Heart right ventricle (tissue), 16 donors: ENCODE data around the gene PSMB2. TPM values are rescaled to one million over a fixed set of nuclear protein-coding genes. Genes with fewer than 3 reads are reported as not detected.

ENCODE experiments used
- ATAC-seq, 8 donors: fragments of 200-7000 bp; cut with Tn5 transposase; one replicate each; pipeline ENCODE4 v1.9.1; 2020; ENCODE audit warnings: mild to moderate bottlenecking in 8 of 8, moderate library complexity in 8 of 8, moderate number of reproducible peaks in 1 of 8
- DNase-seq, 2 donors: peaks; one replicate each; pipeline ENCODE4 v3.0.0-alpha.2; 2020
- H3K27ac ChIP-seq, 10 donors: fragments of 200-600 bp; sonication (generic) in 2 of 10; one replicate each; pipeline versions ENCODE4 v1.5.0 to v1.8.0; 2020 to 2022; ENCODE audit warnings: mild to moderate bottlenecking in 3 of 10
- H3K27me3 ChIP-seq, 7 donors: fragments of 200-600 bp; one replicate each; pipeline ENCODE4 v1.8.0; 2021 to 2022; ENCODE audit warnings: mild to moderate bottlenecking in 2 of 7
- H3K36me3 ChIP-seq, 9 donors: fragments of 200-600 bp; sonication (generic) in 1 of 9; one replicate each; pipeline versions ENCODE4 v1.5.0 to v1.8.0; 2020 to 2022; ENCODE audit warnings: mild to moderate bottlenecking in 2 of 9
- H3K4me1 ChIP-seq, 9 donors: fragments of 200-600 bp; sonication (generic) in 1 of 9; one replicate each; pipeline versions ENCODE4 v1.5.0 to v1.8.0; 2020 to 2022; ENCODE audit warnings: mild to moderate bottlenecking in 4 of 9
- H3K4me3 ChIP-seq, 10 donors: fragments of 200-600 bp; sonication (generic) in 2 of 10; one replicate each; pipeline versions ENCODE4 v1.5.0 to v1.8.0; 2020 to 2022; ENCODE audit warnings: mild to moderate bottlenecking in 7 of 10, moderate library complexity in 2 of 10
- H3K9me3 ChIP-seq, 11 donors: fragments of 200-600 bp in 10 of 11; sonication (generic) in 2 of 11; one replicate each; pipeline versions ENCODE4 v1.5.0 to v1.8.0; 2013 to 2022; ENCODE audit warnings: mild to moderate bottlenecking in 2 of 11, control low read depth in 1 of 11, moderate library complexity in 1 of 11
- WGBS, 2 donors: extraction: QIAGEN DNeasy Blood & Tissue Kit; methylation state at CpG; one replicate each; pipeline ENCODE4 v1.1.7; 2013; ENCODE audit warnings: inconsistent platforms in 1 of 2; 5-methylcytosine and 5-hydroxymethylcytosine counted together
- intact Hi-C, 10 donors: fragments of 100-400 bp; cut with DNase I; formaldehyde crosslinking; loops; one replicate each; pipeline versions ENCODE4 v1.11.1 to v1.14.2; 2022
- polyA plus RNA-seq, 2 donors: library from polyadenylated mRNA; stranded (reverse); fragments of 200-250 nt; gene quantifications; one replicate each; pipeline ENCODE4 v1.2.3, GENCODE V29; 2013
- total RNA-seq, 10 donors: library from RNA; stranded (reverse); fragmentation: NEBNext Ultra II Directional in 3 of 10; extraction: Animal tissue kit (Norgen Biotek cat#: 25700) in 3 of 10; gene quantifications; one replicate each; pipeline versions ENCODE4 v1.2.1 to v1.2.4, GENCODE V29; 2021 to 2023
- TF ChIP-seq, protein P1 (sequence below), 9 donors: fragments of 200-600 bp; sonication (generic) in 2 of 9; IDR thresholded peaks; one replicate each; pipeline versions ENCODE4 v1.5.0 to v1.8.0; 2021 to 2022; ENCODE audit warnings: antibody characterized with exemption in 9 of 9, mild to moderate bottlenecking in 5 of 9, moderate library complexity in 1 of 9
- donor health status: Arrhythmogenic right ventricular cardiomyopathy.
- donor health status: ischemic (EF 13 %, LVEDD 7.1; RV severe dilation, severe dysfunction).
- donor health status: healthy with polysubstance abuse.
- donor health status: DM: no; HTN: yes; CAD: no.
- donor health status: DM: no; HTN: no; CAD: no.
- donor health status: ischemic (EF 25% LVEDD 6.9; RV normal size, moderate dysfunction).
- donor health status: ischemic (EF 25% LVEDD 5.7; RV mildly dilated, moderate dysfunction).
- donor health status: healthy.
- donor health status: DM: yes; HTN: yes; CAD: no.
- donor health status: Ischemic cardiomyopathy.
- donor health status: ischemic (EF 35%, LVEDD 5.7; RV mildly dilated, moderate dysfunction).
- donor health status: nonischemic (EF 11% LVEDD 7.7; RV severe dilation, severe dysfunction).
- donor health status: DM: yes; HTN: yes; CAD: no.
- donor health status: PGD.
- donor health status: ischemic (EF 29% LVEDD 5.4; RV normal size, mild dysfunction).
- donor health status: nonischemic (EF 23%, LVEDD 6.1; RV moderate dilation, normal function).

Gene PSMB2
- total and polyA plus RNA-seq, 12 donors: 34.1 to 55.0 (median 39.1) TPM

DNA sequence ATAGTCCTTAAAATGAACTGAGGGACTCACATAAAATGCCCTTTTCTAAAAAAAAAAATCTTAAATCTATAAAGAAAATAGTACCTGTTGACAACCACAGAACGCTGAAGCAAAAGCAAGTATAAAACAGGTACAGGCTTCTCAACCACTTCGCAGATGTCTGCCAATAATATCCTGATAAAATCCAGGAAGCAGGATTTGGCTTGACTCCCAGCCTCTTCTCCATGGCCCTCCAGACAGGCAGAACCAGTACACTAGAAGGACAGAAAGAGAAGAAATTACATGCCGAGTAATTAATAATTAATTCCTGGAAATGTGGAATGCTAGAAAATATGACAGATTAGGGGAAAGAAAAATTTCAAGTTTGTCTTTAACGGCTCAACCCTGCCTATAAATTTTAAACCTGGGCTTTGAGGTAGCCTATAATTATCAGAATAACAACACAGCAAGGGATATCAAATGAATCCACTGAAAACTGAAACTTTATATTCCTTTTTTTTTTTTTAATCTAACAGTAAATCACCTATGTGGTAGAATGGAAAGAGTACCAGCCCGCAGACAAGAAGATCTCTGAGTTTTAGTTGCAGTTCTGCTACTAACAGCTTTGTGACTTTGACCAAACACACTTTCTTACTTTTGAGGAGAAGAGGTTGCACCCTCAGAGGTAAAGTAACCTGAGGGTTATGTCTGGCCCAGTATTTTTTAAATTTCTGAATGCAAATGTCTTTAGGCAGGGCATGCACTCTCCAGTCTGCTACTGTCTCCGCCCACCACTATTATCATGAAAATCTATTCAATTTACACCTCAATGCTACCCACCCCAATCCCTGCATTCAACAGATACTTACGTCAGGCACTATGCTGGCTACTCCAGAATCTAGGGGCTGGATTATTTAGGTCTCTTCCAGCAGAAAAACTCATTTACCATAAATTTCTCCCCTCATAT is 86.8 kb downstream of the PSMB2 start:
- intact Hi-C loops: loop anchor here in 3 of 10 donors (5.0 to 10.0 kb wide), 2 partner anchors 352 to 360 kb away; partner anchors contain the start of gene SFPQ (in 2 of the 3)
- TF ChIP-seq, protein P1, sequence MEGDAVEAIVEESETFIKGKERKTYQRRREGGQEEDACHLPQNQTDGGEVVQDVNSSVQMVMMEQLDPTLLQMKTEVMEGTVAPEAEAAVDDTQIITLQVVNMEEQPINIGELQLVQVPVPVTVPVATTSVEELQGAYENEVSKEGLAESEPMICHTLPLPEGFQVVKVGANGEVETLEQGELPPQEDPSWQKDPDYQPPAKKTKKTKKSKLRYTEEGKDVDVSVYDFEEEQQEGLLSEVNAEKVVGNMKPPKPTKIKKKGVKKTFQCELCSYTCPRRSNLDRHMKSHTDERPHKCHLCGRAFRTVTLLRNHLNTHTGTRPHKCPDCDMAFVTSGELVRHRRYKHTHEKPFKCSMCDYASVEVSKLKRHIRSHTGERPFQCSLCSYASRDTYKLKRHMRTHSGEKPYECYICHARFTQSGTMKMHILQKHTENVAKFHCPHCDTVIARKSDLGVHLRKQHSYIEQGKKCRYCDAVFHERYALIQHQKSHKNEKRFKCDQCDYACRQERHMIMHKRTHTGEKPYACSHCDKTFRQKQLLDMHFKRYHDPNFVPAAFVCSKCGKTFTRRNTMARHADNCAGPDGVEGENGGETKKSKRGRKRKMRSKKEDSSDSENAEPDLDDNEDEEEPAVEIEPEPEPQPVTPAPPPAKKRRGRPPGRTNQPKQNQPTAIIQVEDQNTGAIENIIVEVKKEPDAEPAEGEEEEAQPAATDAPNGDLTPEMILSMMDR (IDR thresholded peaks at IDR 0.05): no peak

DNA sequence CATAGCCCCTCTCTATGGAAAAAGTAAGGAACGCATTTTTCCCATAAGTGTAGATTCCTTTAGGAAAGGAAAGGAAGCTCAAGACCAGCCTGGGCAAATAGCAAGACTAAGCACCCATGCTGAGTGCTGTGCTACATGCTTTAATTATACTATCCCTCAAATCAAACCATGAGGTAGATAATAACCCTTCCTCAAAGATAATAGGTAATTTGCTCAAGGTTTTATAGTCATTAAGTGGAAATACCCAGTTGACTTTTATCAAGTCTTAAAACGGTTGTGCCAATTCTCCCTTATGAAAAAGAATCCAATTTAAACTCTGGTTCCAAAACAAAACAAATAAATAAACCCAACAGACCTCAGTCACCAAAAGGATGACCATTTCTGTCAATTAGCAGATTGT is 87.5 kb downstream of the PSMB2 start:
- H3K4me1 ChIP-seq: peaks cover 0 to 55% (median 49%) of the 10 kb centered on the region in 9 donors

More for the DNA sequence above, 86.8 kb downstream of the PSMB2 start:
- peaks cover 0 to 47% (median 15%) of the 10 kb centered on the region in 9 donors for H3K36me3 ChIP-seq
- peaks cover 0 to 57% (median 51%) of the 10 kb centered on the region in 9 donors for H3K4me1 ChIP-seq
- no peaks in the 10 kb centered on the region for H3K9me3 ChIP-seq
- H3K27me3 ChIP-seq: no peaks in the 10 kb centered on the region
- DNase-seq (peak in 1 of 2 donors; percentile 64), ATAC-seq (no peak)
- no peak overlapping the region for H3K4me3 ChIP-seq
- peak overlapping the region in 6 of 10 donors; percentile 2 to 47 (median 32) for H3K27ac ChIP-seq
- WGBS, 2 donors: 36 to 39% methylated on average over 7 of the region's 7 CpGs

More for the DNA sequence above, 87.5 kb downstream of the PSMB2 start:
- Histone ChIP-seq H3K27me3 (no peaks in the 10 kb centered on the region), H3K9me3 (no peaks in the 10 kb centered on the region), H3K4me3 (no peak overlapping the region), H3K27ac (peak overlapping the region in 6 of 10 donors; percentile 6 to 47 (median 32)), H3K36me3 (peaks cover 0 to 54% (median 15%) of the 10 kb centered on the region in 9 donors)
- WGBS, 2 donors: 57 to 60% methylated on average over 2 of the region's 2 CpGs
- intact Hi-C loops: loop anchor here in 2 of 10 donors (10.0 kb wide), 1 partner anchor 359 kb away; the partner anchor contains the start of gene SFPQ (in 2 of the 2)
- DNase-seq: no peak
- TF ChIP-seq, protein P1 (IDR thresholded peaks at IDR 0.05): no peak
- no peak for ATAC-seq

Other genes starting within 250 kb of the PSMB2 start
- 10 to 100 TPM; 57.9 to 84.3 (median 78.3) TPM for gene KIAA0319L, start 84.1 kb downstream of the PSMB2 start, total RNA-seq
- gene KIAA0319L, start 84.1 kb downstream of the PSMB2 start, polyA plus RNA-seq: 10 to 100 TPM; 26.0 to 28.0 TPM
- 10 to 100 TPM; 20.3 to 51.7 (median 34.5) TPM for gene NCDN, start 83.7 kb downstream of the PSMB2 start, total RNA-seq
- gene NCDN, start 83.7 kb downstream of the PSMB2 start, polyA plus RNA-seq: 10 to 100 TPM; 15.3 to 15.8 TPM
- gene TFAP2E, start 68.2 kb downstream of the PSMB2 start, total RNA-seq: under 1 TPM in 7 of 10 donors, not detected in 3; 0.18 to 0.56 (median 0.40) TPM
- 1 to 10 TPM in 1 of 2 donors, under 1 TPM in 1; 0.22 to 1.4 TPM for gene TFAP2E, start 68.2 kb downstream of the PSMB2 start, polyA plus RNA-seq
- gene C1orf216, start 77.4 kb upstream of the PSMB2 start, total RNA-seq: 10 to 100 TPM in 4 of 10 donors, 1 to 10 TPM in 6; 7.2 to 13.3 (median 9.7) TPM
- gene C1orf216, start 77.4 kb upstream of the PSMB2 start, polyA plus RNA-seq: 1 to 10 TPM; 4.6 to 9.1 TPM
- gene CLSPN, start 128.5 kb upstream of the PSMB2 start, total RNA-seq: 1 to 10 TPM in 2 of 10 donors, under 1 TPM in 8; 0.26 to 2.8 (median 0.43) TPM
- gene CLSPN, start 128.5 kb upstream of the PSMB2 start, polyA plus RNA-seq: under 1 TPM; 0.06 to 0.29 TPM
- 10 to 100 TPM; 15.0 to 25.1 (median 20.5) TPM for gene AGO4, start 166.5 kb upstream of the PSMB2 start, total RNA-seq
- gene AGO4, start 166.5 kb upstream of the PSMB2 start, polyA plus RNA-seq: 10 to 100 TPM in 1 of 2 donors, 1 to 10 TPM in 1; 4.1 to 10.5 TPM
- 10 to 100 TPM; 19.5 to 26.5 (median 22.5) TPM for gene AGO1, start 241.7 kb upstream of the PSMB2 start, total RNA-seq
- 1 to 10 TPM; 1.9 to 3.1 TPM for gene AGO1, start 241.7 kb upstream of the PSMB2 start, polyA plus RNA-seq